Measurements from ENCODE around the gene KCMF1.

GRCh38 chr2:84986018-84986417 lies 15.1 kb downstream of the KCMF1 start:
- TF ChIP-seq EZH2 (IDR thresholded peaks at IDR 0.05) (no peak), POLR2AphosphoS5 (IDR thresholded peaks at IDR 0.05; ENCODE audit: borderline replicate concordance, low read depth, low read length) (no peak), FOXP2 (optimal IDR thresholded peaks at IDR 0.05; ENCODE audit: control extremely low read depth, extremely low read length, insufficient read depth) (no peak)

All from SK-N-MC (cell line).